Testis (tissue), 2 donors: ENCODE data around the gene CGB5.

ENCODE experiments used
- CTCF ChIP-seq, 3 experiments: fragments of 450-650 bp in 2 of 3; fragments of 200-600 bp in 1 of 3; sonication (generic) in 1 of 3; IDR thresholded peaks; one replicate each; pipeline ENCODE4 v1.5.1; 2016 to 2019; ENCODE audit warnings: antibody characterized with exemption in 3 of 3, mild to moderate bottlenecking in 2 of 3, moderate library complexity in 1 of 3
- POLR2A ChIP-seq: fragments of 450-650 bp; IDR thresholded peaks from one replicate; pipeline ENCODE4 v1.6.1; 2017; ENCODE audit warnings: antibody characterized with exemption, mild to moderate bottlenecking, moderate library complexity

- TF ChIP-seq CTCF (IDR thresholded peaks at IDR 0.05), result no peak
- no peak for TF ChIP-seq POLR2A
These were observed 47.9 kb downstream of the CGB5 start for GRCh38 chr19:49091391-49092038.
